GM18907 (cell line): ENCODE measurements around the gene TNFRSF8.

Experiments
- ATAC-seq: cut with Tn5 transposase; IDR thresholded peaks from one replicate; pipeline ENCODE4 v1.9.1; 2021; ENCODE audit warnings: mild to moderate bottlenecking, moderate library complexity; ENCODE audit not compliant: unreplicated experiment

TNFRSF8 gene

DNA sequence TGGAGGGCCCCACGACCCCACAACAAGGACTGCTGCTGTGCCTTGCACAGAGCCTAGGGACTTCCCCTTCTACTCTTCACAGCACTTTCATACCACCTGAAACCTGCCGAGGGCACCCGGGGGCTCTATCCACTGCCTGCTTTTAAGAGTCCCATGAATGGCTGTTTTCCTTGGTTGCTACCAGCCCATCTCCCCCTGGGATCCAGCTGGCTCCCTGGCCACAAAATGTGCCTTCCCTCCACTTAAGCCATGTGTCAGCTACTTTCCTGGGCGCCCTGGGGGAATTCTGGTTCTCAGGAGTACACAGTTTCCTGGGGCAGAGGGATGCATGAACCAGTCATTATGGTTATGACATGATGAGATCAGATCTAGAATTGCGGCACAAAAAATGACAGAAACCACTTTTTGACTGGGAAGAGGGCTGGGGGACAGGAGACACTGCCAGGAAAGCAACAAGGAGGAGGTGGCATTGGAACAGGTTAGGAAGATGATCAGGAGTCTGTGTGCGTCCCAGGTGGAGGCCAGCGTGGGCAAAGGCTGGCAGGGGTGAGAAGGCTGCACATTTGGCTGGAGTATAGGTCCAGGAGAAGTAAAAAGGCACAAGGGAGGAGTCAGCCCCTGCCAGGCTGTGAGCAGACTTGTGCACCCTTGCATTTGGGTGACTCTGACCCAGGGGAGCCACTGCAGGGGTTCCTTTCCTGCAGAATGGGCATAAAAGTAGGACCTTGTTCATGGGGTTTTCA is 3.2 kb upstream of the TNFRSF8 start:
- peak; percentile 41 for ATAC-seq

DNA sequence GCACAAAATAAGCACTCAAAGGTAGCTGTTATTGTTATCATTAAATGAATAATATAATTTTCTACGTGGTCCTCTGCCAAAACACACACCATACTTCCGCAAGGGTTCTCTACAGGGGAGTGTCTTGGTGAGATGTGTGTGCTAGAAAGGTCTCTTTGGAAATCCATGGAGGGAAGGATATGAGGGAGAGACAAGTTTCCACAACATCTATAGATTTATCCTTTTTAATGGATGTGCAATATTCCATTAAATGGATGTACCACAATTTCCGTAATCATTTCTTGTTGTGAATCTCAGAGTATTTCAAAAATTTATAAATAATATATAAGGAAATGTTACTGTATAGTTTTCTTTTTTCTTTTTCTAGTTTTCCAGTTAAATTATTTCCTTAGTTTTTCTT is 2.6 kb upstream of the TNFRSF8 start:
- ATAC-seq, result no peak

DNA sequence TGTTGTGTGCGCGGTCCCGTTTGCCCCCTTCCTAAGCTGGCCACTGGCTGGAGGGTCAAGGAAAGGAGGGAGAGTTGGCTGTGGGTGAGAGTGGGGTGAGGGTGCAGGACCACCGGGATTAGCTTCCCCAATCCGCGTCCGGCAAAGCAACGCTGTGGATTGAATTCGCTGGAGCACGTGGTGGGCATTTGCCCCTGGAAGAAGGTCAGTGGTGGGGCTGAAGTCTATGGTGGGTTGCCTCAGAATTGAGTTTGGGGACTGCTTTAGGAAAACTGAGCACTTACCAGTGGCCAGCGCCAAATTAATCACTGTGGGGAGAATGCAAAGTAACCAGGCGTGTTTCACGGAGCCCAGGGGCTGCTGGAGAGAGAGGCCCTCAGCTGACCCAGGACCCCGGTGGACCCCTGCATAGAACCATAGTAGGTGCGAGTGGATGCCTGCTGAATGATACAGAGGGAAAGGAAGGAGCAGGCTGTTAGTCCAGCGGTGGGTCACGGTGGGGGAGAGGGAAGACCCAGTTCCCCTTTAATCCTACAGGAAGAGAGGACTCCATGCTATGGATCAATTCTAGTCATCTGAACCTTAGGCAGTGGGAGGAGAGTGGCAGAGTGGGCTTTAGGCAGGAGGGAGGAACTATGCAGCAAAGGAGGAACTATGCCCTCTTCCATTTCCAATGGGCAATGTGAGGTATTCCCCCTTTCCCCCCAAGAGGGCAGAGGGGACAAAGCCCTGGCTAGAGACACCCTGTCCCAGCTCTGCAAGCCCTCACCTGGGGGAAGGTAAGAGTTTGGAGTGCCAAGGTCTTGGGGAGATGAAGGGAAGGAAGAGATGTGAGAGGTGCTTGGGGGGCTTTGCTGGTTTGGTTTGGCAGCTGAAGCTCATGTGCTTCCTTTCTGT is 1.2 kb downstream of the TNFRSF8 start:
- ATAC-seq, result no peak

DNA sequence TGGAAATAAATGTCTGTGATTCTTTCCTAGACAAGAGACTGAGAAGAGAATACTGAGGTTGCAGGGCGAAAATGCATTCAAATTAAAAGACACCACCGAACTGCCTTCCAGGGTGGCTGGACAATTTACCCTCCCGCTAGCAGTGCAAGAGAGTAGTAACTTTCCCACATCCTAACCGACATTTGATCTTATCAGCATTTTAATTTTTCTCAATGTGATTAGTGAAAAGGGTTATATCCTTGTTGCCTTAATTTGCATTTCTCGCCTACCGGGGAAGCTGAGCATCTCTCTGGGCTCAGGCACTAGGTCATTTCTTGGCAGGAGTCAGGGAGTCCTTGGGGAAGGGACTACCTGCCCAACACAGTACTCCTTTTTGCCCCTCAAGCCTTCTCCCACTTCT is 2.8 kb downstream of the TNFRSF8 start:
- ATAC-seq, result no peak

DNA sequence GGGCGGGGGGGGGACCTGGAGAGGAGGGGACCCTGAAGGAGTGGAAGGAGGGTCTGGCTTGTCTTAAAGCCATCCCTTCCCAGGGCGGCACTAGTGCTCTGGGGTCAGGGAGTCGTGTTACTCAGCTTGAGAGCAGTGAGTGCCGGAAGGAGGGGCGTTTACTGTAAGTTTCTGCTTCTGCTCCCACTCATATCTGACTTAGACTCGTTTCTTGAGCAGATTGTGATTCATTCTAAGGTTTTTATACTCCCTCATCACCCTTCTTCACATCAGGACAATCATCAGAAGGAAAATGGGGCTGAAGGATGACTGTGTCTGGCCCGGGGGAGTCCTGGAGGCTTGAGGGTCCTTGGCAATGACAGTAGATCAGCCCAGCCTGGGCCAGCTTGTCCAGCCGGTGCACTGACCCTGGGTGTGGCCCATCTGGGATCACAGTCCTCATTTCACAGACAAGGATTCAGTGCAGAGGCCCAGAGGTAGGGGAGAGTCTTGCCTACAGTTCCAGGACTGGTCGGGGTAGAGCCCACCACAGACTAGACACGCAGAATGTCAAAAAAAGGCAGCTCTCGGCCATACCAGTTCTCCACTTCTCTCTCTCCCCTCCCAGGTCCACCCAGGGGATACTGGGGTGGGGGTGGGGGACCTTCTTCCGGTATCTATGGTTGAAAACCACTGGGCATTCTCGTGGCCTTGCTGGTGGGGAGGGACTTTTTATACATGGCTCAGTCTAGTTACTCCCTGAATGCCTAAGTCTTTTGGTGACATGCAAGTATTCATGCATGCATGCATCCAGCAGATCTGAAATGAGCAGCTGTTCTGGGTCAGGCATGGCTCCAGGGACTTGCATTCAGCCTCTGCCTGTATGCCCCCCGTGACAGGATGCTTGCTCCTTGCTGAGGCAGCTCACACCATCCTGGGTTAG is 5.1 kb downstream of the TNFRSF8 start:
- ATAC-seq, result peak; percentile 39

DNA sequence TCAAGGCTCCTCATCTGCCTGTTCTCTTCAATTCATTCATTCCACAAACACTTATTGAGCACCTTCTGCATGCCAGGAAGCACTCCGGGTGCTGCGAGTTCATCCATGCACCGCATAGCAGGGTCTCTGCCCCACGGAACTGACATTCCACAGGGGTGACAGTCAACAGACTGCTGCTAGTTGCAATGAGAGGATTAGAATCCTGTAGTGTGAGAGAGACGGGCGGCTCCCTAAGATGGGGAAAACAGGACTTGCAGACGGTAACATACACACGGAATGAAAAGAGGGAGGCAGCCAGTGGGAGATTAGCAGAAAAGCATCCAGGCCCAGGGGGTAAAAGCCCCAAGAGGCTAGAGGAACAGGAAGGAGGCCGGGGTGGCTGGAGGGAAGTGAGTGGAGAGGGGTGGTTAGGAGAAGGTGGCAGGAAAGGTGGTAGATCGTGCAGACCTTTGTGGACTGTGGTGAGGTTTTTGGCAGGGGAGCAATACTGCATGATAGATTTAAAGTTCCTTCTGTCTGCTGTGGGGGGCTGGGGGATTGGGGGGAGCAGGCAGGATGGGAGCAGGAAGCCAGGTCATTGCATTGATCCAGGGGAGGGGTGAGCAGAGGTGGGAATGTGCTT is 6.6 kb downstream of the TNFRSF8 start:
- no peak for ATAC-seq

DNA sequence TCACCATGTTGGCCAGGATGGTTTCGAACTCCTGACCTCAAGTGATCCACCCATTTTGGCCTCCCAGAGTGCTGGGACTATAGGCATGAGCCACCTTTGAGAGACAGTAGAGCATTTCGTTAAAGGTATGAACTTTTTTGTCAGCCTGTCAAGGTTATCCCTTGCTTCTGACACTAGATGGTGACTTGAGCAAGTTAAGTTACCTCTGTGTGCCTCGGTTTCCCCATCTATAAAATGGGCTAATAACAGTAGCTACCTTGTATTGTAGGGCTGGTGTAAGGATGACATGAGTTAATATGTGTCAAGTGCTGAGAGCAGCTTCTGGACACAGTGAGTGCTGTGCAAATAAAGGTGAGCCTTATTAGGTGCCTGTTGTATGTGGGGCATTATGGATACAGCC is 8.8 kb downstream of the TNFRSF8 start:
- no peak for ATAC-seq

DNA sequence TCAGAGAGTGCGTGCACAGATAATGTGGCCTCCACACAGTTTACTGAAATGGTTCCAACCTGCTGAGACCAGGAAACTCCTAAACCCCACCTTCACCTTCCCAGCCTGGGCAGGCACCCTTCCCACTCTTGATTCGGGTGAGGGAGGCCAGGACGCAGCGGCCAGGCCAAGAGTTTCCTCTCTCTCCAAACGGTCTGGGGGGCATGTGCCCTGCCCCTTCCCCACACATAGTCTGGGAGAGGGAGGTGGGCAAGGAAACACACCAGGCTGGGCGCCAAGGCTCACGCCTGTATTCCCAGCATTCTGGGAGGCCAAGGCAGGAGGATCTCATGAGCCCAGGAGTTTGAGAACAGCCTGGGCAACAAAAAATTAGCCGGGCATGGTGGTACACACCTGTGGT is 9.6 kb downstream of the TNFRSF8 start:
- no peak for ATAC-seq

DNA sequence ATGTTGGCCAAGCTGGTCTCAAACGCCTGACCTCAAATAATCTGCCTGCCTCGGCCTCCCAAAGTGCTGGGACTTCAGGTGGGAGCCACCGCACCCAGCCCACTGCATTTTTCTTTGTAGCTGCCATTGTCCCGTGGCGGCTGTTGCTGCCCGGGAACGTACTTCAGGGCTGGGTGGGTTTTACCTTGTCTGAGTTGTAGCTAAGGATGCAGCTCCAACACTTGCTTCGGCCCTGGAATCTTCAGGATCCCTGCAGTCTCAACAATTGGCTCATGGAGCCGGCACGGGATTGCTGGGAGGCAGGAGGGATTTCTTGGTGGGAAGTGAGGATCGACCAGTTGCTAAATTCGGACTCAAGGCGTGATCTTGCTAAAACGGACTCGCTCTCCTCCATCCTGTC is 10.7 kb downstream of the TNFRSF8 start:
- ATAC-seq, result no peak

DNA sequence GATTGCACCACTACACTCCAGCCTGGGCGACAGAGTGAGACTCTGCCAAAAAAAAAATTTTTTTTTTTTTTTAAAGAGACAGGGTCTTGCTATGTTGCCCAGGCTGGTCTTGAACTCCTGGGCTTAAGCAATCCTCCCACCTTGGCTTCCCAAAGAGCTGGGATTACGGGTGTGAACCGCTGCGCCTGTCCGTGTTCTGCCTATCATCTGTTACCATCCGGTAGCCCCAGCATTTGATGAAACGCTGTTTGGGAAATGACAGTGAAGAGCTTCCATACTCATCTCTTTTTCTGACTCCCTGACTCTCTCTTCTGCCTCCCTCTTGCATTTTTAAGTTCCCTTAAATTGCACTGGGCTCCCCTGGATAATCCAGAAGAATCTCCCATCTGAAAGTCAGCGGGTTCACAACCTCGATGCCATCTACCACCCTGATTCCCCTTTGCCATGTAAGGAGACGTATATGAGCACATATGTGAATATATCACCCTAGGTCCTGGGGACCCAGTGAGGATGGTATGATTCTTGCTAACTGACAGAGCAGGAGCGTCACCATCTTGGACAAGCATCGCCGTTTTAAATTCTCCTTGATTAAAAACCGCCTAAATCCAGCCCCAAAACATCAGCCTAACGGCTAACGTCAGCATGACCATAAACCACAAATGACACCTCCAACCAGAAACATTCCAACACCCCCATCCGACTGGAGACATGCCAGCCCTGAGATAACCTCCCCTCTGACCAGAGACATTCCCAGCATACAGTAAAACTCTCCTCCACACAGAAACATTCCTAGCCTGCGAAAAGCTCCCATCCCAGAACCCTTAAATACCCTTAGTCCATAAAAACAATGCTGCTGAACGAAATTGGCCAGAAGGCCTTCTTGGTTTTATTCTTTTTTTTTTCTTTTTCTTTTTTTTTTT is 12.4 kb downstream of the TNFRSF8 start:
- no peak for ATAC-seq

DNA sequence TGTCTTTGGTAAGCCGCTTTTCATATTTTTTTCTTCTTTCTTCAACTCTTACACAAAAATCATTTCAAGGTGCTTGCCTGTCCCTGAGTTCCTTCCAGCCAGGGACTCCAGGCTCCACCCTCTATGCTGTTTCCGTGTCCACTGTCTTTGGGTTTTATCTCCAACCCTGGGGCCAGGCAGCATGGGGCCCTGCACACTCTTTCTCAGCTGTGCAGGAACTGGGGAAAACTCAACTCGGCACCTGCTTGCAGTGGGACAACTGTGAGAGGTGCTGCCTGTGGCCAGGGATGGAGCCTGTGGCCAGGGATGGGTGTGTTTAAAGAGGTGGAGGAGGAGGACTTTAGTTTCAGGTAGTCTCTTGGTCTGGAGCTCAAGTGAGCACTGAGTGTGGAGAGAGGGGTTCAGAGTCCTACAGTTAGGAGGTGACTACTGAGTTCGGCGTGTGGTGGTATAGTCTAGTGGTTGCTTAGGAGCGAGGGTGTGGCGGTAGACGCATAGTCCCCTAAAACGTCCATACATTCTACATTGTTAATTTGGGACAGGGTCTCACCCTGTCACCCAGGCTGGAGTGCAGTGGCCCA is 13.4 kb downstream of the TNFRSF8 start:
- ATAC-seq, result no peak

DNA sequence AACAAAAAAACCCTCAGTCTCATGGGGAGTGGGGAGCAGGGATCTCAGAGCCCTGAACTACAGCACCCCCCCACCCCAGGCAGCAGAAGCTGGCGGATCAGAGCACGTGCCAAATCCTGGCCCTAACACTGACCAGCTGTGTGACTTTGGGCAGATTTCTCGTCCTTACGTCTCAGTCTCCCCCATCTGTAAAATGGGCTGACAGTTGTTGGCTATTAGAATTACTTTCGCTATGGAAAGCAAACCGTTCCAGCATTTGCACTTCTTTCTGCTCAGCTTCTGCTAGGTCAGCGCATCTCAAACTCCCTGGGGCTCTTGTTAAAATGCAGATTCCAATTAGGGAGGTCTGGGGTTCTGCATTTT is 15.5 kb downstream of the TNFRSF8 start:
- ATAC-seq, result peak; percentile 13

DNA sequence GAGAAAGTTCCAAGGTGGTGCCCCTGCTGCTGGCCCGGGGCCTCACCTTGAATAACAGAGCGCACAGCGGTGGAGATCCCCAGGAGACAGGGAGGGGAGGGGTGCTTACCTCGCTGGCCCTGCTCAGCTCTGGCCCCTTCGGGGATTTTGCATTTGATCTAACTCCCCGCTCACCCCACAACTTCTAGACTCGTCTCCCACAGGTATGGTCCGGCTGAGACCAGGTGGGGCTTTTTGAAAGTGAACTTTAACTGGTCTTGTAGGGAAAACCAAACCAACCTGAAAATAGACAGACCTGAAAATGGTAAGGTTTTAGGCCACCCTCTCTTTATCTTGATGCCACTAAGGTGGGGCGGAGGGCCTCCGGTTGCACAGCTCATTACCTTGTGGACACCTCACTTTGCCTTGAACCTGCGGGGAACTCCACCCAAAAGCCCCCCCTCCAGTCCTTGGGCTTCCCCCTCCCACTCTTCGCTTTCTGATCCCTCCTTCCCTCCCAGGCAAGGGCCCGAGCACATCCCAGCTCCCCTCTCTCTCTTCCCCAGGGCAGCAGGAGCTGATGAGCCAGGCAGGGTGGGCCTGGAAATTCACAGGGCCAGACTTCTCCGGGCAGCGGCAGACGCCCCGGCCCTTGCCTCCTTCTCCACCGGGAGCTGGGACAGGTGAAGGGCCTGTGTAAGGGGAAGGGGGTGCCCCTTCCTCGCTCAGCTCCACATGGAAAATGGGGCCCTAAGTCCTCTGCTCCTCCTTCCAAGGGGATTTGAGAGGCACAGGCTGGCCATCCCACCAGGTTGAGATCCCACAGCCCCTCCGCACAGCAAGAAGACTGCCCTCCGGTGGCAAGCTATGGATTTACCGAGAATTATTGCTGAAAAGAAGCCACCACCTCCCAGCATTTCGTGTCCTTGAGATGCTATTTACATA is 16.1 kb downstream of the TNFRSF8 start:
- peak; percentile 69 for ATAC-seq

DNA sequence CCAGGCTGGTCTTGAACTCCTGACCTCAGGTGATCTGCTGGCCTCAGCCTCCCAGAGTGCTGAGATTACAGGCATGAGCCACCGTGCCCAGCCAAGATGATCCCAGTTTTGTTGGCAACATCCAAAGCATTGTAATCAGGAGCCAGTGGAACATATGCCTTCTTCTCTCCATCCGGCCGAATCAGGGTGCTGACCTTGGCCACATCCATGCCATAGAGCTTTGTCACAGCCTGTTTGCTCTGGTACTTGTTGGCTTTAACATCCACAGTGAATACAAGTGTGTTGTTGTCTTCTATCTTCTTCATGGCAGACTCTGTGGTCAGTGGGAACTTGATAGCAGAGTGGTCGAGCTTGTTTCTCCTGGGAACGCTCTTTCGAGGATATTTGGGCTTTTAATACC is 17.1 kb downstream of the TNFRSF8 start:
- ATAC-seq, result no peak

DNA sequence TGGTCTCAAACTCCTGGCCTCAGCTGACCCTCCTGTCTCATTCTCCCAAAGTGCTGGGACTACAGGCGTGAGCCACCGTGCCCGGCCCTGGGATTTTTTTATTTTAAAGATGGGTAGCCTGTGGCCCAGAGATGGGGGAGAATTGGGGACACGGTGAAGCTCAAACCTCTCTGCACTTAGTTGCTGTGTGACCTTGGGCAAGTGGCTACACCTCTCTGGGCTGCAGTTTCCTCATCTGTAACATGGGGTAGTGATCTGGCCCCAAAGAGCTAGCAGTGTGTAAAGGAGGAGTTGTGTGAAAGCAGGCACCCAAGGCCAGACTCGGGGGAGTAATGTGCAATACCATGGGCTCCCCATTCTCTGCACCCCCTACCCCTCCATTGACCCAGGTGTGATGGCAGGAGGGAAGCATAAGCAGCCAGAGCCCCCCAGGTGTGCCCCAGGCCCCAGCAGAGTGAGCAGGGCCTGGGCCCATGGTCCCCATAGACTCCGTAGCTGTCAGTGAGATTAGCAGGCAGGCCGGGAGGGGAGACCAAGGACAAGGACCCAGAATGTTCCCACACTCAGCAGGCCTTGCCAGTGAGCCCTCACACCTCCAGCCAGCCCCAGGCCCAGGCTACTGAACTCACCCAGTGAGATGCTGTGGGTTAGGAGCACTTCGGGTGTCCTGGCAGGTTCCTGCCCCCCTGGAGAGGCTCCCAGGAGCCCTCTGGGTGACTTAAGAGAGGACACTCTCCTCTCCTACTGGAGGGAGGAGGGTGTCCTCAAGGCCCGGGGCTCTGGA is 17.9 kb downstream of the TNFRSF8 start:
- no peak for ATAC-seq

DNA sequence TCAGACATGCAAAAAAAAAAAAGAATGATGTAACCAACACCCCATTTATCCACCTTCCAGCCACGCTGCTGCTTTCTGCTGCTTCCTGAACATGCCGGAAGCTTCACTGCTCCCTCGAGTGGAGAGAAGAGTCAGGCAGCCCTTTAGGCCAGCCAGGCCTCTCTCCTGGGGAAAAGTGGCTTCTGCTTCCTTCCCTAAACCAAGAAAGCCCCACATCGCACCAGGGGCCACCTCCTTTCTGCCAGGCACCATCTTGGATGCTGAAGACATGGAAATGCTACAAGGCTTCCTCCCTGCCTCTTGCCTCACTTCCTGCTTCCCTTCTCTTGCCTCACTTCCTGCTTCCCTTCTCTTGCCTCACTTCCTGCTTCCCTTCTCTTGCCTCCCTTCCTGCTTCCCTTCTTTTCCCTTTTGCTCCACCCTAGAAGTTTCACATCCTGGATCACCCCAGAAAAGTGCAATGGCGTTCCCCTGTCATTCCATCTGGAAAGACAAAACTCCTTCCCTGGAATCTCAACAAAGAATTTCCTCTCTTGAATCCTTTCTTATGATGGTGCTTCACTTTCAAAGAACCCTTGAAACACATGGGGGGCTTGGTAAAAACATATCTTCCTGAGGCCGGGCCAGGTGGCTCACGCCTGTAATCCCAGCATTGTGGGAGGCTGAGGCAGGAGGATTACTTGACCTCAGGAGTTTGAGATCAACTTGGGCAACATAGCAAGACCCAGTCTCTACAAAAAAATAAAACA is 18.7 kb downstream of the TNFRSF8 start:
- ATAC-seq, result no peak

DNA sequence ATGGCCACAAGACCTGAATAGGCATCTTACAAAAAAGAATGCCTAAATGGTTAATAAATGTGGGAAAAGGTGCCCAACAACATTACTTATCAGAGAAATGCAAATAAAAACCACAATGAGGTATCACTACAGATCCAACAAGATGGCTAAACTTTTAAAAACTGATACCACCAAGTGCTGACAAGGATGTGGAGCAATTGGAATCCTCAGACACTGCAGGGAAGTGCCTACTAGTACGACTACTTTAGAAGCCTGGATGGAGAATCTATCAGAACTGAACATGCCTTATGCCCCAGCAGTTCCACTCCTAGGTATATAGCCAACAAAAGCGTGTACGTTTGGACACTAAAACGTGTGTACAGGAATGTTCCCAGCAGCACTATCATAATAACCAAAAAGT is 19.9 kb downstream of the TNFRSF8 start:
- no peak for ATAC-seq
